HG02970 (cell line): ENCODE measurements around the gene TOX2.

Experiments
- ATAC-seq: cut with Tn5 transposase; IDR thresholded peaks from one replicate; pipeline ENCODE4 v1.9.1; 2021; ENCODE audit warnings: mild to moderate bottlenecking, moderate library complexity, moderate number of reproducible peaks; ENCODE audit not compliant: unreplicated experiment, low FRiP score

Gene TOX2

GRCh38 chr20:43955062-43955749 is 40.6 kb downstream of the TOX2 start:
- ATAC-seq = peak; percentile 54

DNA sequence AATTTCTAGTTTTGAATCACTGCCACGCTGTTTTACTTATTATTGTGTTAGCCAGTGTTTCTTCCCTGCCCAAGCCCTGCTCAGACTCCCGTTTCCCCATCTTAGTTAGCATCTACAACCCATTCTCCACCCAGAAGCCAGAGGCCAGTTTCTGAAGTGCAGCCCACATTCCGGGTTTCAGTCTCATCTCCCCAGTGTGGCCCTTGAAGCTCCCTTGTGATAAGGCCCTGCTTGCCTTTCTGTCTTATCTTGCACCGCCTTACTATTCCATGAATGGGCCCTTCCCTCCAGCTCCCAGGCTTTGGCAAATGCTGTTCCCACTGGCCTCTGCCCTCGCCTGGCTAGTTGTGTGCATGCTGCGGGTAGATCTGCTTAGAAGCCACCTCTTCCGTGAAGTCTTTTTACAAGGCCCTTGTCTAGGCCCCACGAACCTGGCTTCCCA is 41.1 kb downstream of the TOX2 start:
- ATAC-seq = peak; percentile 34

DNA sequence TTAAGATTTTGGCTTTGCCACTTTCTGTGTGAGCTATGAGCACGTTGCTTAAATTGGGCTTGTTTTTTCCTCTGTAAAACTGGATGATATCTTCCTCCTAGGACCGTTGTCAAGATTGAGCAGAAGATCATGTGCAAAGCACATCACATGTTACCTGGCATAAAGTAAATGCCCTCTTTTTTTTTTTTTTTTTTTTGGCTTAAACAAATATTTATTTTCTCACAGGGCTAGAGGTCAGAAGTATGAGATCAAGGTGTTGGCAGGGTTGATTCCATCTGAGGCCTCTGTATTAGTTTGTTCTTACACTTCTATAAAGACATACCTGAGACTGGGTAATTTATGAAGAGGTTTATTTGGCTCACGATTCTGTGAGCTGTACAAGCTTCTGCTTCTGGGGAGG is 42.7 kb downstream of the TOX2 start:
- no peak for ATAC-seq

- no peak for ATAC-seq
These were observed 44.0 kb downstream of the TOX2 start for GRCh38 chr20:43958626-43959025.

DNA sequence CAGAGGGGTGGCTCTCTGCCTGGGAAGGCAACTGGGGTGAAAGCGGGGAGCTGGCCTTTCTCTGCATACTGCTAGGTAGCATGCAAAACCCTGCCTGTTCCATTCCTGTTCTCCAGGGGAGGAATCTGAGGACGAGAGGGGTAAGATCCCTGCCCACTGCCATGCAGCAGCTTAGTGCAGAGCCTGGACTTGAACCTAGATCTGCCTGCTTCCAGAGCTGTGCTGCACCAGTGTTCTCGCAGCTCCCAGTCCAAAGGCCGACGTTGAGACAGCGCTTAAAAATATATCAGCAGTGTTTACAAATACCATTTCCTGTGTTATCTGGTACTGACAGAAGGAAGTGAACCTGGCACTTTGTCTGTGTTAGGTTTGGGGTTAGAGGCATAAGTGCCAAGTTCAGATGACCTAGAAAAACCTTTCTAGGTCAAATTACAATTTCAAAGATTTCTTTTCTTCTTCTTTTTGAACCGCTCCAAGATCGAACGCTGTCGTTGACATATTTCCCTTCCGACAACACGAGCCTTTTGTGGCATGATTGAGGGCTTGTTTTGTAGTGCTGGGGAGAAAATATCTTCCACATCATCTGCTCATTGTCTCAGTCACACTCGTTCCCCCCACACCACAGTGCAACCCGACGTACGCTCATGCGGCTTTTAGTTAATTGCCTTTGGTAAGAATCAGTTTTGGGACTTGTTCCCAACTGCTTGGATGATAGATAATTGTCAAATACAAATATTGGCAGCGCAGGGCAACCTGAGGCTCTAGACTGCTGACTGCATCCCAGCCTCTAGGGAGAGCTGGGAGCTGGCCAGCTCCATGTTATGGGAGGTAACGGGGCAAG is 44.6 kb downstream of the TOX2 start:
- no peak for ATAC-seq

GRCh38 chr20:43959920-43960227 is 45.2 kb downstream of the TOX2 start:
- no peak for ATAC-seq

GRCh38 chr20:43960231-43960630 is 45.6 kb downstream of the TOX2 start:
- ATAC-seq = no peak

- no peak for ATAC-seq
These were observed 46.5 kb downstream of the TOX2 start for GRCh38 chr20:43961116-43961515.

- ATAC-seq = no peak
These were observed 47.2 kb downstream of the TOX2 start for GRCh38 chr20:43961541-43962471.

GRCh38 chr20:43962530-43962929 is 47.9 kb downstream of the TOX2 start:
- no peak for ATAC-seq

GRCh38 chr20:43963233-43963632 is 48.6 kb downstream of the TOX2 start:
- no peak for ATAC-seq

DNA sequence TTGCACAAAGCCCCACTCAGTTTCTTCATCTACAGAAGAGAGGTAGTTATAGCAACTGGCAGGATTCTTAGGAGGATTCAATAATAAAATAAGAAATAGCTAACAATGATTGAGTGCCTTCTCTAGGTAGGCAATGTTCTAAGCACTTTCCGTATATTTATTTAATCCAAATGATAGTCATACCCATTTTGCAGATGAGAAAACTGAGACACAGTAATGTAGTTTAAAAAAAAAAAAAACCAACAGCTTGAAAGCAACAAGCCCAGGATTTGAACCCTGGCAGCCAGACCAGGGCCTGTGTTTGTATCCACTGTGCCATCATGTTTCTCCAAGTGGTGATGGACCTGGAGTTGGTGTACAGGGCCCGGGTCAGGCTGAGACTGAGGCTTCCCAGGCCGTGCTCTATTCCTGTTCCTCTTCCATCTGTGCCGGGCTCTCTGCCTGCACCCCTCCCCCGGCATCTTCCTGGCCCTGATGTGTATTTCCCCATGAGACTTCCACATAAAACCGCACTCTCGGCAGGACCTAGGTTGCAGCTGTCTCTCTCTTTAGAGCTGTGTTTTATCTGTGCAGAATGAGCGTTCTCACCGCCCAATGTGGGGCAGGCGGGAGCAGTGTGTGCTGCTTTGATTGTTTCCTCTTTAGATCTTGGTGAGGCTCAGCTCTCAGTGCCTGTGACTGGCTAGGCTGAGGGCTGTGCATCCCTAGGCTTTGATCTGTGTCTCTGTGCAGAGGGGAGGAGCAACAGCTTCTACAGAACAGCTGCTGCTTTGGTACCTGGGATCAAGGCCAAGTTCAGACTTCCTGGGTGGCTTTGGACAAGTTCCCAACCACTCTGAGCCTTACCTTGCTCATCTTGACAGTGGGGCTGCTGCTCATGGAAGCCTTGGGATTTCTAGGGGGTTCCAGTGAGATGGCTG is 49.5 kb downstream of the TOX2 start:
- ATAC-seq = no peak

- ATAC-seq = no peak
These were observed 53.8 kb downstream of the TOX2 start for GRCh38 chr20:43968341-43969000.

DNA sequence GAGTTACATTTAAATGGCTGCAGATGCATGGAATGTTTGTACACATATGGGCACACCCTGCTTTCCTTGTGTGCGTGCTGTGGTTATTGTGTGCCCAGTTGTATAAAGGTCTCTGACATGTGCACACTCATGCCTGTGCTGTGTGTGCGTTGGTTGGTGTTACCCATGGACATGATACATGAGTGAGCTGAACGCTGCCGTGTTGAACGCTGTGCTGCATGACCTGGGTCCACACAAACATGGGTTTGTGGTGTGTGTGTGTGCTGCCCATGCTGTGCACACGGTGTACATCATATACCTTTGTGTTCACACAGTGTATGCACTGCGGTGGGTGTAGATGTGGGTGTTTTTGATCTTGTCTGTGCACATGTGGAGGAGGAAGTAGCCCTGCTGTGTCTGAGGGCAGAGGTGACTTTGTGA is 54.4 kb downstream of the TOX2 start:
- ATAC-seq = no peak

DNA sequence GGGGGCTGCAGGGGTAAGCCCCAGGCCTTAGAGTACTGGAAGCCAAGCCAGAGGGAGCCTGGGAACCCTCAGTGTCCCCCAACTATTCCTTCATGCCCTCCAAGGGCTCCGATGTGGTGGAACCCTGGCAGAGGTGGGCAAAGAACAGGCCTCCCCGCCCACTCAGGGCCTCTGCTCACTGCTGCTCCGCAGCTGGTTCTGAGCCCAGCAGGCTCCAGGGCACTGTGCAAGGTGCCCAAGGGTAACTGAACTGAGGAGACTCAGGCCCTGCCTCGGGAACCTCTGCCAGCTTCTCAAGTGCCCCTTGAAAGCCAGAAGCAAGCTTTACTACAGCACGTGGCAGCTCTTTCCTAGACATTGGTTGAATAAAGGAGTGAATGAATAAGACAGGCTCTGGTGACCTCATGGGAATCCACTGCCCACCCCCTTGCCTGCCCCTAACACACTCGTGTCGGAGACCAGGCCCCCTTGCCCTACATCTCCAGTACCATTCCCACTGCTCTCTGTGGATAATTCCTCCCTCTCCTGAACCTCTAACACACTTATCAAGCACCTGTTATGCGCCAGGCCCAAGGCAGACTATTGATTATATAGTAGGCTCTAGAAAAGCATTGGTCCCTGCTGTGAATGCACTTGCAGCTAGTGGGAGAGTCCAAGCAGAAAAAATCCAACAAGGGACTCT is 55.0 kb downstream of the TOX2 start:
- ATAC-seq = no peak

DNA sequence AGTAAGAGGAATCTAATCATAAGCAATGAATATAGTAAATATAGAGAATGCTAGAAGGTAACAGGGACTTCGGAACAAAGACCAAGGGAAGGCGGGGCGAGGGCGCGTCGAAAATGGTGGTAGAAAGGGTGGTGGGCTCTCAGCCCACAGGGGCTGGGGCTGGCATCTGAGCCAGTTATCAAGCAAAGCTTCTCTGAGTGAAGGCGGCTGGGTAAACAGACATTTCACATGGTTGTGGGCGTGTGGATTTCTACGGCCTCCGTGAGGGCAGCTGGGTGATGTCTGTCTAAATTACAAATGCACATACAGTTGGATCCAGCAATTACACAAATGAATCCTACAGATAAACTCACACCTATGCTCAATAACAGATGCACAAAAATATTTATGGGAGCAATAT is 56.6 kb downstream of the TOX2 start:
- no peak for ATAC-seq

DNA sequence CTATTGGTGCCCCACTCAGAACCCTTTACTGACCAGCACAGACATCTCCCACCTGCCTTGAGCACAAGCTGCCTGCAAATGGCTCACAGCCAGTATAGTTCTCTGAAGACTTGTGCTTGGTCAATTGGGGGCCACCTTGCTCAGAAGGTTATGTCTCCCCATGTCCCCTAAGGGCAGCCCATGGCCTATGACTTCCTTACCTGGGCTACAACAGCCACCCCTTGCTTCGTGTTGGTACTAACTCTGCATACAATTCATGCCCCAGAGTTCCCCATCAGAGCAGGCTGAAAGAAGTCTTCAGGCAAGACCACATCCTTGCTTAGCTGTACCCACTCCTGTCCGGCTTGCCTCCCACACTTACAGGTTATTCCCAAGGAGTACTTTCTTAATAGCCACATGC is 57.4 kb downstream of the TOX2 start:
- ATAC-seq = no peak

DNA sequence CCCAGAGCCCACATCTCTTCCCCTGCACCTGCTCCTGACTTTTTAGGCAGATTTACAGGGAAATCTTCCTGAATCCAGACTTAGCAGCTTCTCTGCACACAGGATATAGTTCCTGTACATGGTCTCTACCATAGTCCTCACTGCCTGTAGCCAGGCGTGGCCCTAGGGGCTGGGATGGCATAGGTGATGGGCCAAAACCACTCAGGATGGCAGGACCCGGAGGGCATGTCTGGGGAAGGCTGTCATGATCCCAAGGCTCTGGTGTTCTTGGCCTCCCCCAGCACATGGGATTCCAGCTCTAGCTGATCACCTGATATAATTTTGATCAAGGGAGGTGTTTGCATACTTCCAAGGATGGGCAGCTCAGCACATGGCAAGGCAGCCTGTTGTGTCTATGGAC is 58.0 kb downstream of the TOX2 start:
- no peak for ATAC-seq

GRCh38 chr20:43973231-43973630 is 58.6 kb downstream of the TOX2 start:
- no peak for ATAC-seq
